HG03558 (cell line): ENCODE results near the gene PDE11A.

Experiments
- ATAC-seq: cut with Tn5 transposase; IDR thresholded peaks from one replicate; pipeline ENCODE4 v1.9.1; 2021; ENCODE audit warnings: moderate number of reproducible peaks; ENCODE audit not compliant: unreplicated experiment; ENCODE audit errors: extremely low read depth

The PDE11A gene

DNA sequence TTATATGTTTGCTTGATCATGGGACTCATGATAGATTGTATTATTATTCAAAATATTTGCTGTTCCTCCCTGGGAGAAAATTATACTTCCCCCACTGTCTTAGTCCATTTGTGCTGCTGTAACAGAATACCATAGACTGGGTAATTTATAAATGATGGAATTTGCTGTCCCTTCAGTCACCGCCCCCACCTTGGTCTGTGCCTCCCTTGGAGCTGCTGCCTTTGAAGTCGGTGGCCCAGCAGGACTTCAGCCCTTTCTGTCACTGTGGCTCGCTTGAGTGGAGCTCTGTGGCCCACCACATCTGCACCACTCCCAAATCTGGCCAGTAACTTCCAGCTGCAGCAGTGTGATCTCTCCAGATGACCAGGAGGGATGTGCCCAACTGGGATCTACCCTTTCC is 479.2 kb downstream of the PDE11A start:
- no peak for ATAC-seq

DNA sequence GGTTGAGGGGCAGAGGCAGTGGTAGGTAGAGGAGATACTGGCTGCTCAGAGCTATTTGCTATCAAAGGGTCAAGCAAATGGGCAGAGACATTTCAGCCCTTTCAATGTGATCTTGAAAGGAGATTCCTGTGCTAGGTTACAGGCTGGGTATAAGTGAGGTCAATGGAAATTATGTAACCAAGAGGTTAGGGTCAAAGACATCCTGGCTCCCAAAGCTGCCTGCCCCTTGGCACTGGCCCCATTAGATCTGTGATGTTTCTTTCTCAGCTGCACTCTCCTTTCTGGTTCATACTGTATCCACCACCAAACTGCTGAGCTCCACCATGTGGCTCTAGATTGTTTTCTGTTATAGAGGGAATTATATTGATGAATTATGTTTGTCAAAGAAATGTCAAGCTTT is 479.6 kb downstream of the PDE11A start:
- no peak for ATAC-seq

DNA sequence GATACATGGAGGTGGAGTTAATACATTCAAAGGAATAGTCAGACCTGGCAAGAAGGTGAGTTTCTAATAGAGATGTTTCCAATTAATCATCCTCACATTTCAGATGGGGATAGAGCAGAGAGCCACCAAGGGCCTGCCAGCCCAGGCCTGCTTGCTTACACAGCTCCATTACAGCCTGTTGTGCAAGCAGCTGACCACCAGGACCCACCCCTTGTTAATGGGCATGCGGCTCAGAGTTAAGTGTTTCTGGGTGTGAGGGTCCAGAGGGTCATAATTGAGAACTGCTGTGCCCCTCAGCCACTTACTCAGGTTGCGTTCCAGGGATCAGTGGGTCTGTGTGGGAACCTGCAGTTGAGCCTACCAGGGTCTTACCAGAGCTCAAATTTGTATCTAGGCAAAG is 480.2 kb downstream of the PDE11A start:
- no peak for ATAC-seq

- ATAC-seq = no peak
Measured at GRCh38 chr2:177589186-177589585, 483.4 kb downstream of the PDE11A start.

DNA sequence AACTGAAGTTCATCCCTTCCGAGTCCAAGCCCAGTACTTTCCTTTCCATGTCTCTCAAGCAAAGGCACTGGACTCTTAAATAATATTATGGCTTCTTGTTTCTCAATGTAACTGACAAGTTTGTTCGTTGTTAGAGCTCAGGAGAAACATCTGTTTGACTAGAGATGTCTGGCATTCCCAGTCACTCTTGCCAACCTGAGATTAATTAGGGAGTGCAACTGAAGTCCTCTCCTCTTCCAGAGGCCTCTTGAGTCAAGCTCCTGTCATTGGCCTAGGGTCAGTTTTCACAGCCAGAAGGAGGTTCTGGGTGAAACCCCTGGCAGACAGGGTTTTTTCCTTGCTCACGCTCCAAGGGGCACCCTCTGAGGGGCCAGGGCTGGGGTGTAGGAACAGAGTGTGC is 483.9 kb downstream of the PDE11A start:
- no peak for ATAC-seq

DNA sequence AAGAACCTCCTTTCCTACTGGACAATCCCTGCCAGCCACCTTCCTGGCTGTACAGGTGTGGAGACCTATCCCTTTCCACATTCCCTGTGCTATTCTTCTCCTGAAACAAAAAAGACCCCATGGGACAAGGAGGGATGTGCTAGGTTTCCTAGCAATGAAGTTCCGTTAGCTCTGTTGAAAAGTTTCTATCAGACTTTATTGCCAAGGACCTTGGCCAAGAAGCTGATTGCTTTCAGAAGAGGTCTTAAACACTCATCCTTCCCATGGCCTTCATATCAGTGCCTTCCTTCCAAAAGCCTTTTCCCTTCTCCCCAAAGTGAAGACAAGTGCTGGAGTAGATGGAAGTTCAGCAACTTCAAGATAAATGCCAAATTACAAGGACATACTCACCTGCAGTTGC is 485.2 kb downstream of the PDE11A start:
- ATAC-seq = no peak

DNA sequence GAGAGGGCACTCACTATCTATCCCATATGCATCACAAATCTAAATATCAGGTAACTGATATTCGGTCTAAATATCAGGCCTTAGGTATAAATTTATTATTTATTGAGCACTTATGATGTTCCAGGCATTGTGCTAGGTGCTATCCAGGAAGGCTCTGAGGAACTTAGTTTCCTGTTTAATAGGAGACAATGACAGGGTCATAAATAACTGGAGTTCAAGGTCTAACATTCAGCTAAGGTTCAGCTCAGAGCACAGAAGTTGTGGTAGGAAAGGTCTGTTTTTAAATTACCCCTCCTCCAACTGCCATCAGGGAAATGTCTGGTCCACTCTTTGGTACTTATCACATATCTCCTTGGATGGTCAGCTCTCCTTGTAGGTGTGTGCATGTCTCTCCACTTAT is 486.4 kb downstream of the PDE11A start:
- ATAC-seq = no peak

- no peak for ATAC-seq
Measured at GRCh38 chr2:177585234-177585863, 487.2 kb downstream of the PDE11A start.

- no peak for ATAC-seq
Measured at GRCh38 chr2:177584030-177584692, 488.4 kb downstream of the PDE11A start.

DNA sequence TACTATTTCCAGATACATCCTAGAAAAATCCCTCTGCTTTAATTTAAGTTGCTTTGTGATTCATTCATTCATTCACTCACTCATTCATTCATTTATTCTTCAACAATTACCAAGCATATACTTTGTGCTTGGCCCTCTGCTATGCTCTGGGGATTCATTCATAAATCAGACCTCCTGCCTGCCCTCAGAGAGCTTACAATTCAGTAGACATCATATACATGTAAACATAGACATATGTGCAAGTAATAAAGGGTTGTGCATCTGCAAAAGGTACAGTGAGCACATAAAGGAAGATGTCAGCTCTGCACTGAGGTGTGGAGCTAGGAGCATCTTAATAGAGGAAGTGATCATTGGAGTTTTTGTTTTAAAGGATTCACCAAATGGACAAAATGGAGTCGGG is 490.6 kb downstream of the PDE11A start:
- no peak for ATAC-seq

- no peak for ATAC-seq
Measured at GRCh38 chr2:177579486-177580036, 493.0 kb downstream of the PDE11A start.

DNA sequence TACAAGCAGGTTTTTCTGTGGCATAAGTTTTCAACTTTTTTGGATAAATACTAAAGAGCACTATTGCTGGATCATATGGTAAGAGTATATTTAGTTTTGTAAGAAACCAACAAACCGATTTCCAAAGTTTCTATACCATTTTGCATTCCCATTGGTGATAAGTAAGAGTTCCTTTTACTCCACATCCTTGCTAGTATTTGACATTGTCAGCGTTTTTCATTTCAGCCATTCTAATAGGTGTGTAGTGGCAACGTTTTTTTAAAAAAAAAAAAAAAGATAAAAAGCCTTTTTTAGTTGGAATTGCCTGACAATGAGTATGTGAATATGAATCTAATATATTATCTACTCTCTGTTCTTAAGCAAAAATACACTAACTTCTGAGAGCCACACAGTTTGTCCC is 494.1 kb downstream of the PDE11A start:
- no peak for ATAC-seq

DNA sequence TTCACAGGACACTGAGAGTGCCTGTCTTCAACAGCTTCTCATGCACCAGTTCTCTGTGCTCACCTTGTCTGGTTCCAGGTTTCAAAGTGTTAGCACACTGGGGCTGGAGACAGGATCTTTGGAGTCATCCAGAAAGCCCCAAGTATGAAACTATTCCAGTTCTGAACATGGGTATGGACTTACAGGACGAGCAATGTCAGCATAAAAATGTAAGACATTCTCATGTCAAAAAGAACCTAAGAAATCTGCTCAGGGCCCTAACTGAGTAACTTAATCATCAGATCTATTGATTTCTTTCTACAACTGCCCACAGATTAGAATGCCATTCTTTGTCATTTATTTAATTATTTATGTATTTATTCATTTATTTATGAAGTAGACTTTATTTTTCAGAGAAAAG is 495.5 kb downstream of the PDE11A start:
- no peak for ATAC-seq

DNA sequence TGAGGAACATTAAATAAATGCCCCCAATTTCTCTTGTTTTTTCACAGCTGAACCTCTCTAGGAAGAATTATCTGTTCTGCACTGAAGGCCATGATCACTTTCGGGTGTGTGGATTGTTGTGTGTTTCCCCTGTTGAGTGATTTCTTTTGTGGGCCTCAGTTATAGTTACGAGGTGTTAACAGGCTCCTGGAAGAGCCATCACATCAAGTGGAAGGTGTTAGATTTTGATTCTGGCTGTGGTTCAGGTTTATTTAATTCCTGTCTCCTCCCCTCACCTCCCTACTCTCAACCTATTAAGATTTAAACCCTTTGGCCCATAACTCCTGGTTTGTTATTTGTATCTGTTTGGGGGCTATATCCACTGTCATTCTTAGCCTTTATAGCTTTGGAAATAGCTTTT is 497.2 kb downstream of the PDE11A start:
- ATAC-seq = no peak

DNA sequence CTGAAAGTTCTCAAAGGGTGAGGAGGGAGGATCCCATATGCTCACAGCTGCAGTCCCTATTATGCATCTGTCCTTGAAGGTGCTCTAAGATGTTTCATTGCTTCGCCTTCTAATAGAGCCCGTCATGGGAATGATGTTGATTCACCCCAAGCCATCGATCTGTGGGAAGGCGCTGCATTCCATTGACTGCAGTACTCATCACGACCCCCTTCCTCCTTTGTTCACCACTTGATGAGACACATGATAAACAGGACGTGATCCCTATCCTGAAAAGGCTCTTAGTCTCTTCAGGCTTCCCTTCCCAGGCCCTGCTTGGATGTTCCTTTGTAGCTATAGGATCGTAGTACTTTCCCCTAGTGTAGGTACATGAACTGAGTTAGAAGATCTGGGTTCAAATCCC is 498.2 kb downstream of the PDE11A start:
- no peak for ATAC-seq
